ENCODE results near the gene CACYBP. TPM values are rescaled to one million over a fixed set of nuclear protein-coding genes. Genes with fewer than 3 reads are reported as not detected.
A peak's percentile ranks its signal among the peaks of the same experiment; 100 is the strongest.

The CACYBP gene, protein sequence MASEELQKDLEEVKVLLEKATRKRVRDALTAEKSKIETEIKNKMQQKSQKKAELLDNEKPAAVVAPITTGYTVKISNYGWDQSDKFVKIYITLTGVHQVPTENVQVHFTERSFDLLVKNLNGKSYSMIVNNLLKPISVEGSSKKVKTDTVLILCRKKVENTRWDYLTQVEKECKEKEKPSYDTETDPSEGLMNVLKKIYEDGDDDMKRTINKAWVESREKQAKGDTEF
- 107 and 128 TPM in 2 replicates for total RNA-seq
- polyA plus RNA-seq (2012), result 62.9 TPM

DNA sequence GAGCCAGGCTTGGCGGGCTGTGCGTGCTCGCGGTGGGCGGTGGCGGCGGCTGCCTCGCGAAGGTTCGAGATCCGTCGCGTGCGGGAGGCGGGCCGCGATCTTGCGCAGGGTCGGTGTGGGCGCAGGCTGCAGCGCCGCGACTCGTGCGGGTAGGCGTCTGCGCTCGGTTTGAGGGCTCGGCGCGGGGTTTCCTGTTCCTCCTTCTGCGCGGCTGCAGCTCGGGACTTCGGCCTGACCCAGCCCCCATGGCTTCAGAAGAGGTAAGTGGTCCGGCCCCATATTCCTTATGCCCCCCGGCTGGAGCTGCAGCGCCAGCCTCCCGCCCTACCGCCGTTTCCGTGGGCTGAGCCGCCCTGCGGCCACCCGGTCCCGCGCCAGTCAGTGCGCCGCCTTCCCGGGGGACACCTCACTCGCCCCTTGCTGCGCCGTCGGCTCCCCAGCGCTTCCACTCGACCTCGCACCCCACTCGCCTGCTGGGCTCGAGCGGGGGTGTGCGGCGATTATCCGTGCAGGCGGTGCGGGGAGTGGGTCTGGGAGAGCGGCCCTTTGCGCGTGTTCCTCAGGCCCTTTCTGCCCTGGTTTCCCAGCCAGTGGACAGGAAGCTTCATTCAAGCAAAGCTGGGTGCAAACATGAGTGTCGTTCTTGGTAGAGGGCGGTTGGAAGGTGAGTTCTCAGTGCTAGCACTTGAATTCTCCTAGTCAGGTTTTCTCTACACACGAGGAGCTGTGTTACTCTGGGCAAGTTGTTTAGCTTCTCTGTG is at the start of gene CACYBP:
Gene CACYBP (plus strand): TSS at position 12 of the 761 bp plus-strand sequence. CDS start 234 bp downstream, at position 246.
- DNase-seq (ENCODE audit: low read depth), result no peak

DNA sequence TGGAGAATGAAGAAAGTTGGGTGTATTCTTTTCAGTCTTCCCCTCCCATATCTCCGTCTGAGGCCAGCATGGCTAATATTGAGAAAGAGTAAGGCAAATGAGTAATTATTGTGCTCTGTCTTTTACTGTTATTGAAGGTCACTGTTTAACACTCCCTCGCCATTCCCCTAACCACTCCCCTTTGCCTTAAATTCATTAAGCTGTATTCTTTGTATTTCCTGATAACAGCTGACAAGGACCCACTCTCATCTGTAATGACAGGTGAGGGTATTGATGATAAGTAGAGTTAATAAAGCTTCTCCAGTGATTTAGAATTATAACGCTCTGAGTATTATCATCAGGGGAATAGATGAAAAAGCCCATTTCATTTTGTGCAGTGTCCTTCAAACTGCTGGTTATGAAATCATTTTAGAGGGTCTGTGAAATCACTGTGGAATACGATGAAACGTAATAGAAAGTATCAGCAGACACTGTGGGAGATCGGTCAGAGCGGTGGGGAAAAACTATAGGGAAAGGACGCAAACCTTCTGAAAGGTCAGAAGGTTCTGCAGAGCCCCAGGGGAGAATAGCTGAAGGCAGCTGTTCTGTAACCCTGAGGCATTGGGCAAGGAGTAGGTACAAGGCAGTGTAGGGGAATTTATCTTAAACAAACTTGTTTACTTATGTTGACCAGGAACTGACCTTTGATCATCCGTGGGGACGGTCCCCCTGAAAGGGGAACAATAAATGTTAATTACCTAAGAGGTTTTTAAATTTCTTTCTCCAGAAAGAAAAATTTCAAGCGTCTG is 46.3 kb upstream of the CACYBP start:
- no peak for DNase-seq (ENCODE audit: low read depth)

DNA sequence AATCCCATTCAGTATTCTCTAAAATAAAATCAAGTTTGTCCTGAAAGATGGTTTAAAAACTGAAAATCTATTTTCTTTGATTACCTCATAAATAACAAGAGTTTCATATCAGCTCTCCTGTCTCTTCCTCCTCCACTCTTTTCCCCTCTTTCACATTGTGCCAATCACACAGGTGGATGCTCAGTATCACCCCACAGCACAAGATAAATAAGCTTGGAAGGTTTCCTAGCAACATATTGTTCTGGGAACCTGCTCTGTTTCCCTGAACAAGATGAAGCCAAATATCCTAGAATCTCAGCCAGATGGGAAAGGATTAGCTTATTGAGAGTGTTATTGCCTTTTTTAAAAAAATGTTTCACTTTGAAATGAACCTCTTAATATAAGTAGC is 45.7 kb upstream of the CACYBP start:
- no peak for DNase-seq (ENCODE audit: low read depth)

DNA sequence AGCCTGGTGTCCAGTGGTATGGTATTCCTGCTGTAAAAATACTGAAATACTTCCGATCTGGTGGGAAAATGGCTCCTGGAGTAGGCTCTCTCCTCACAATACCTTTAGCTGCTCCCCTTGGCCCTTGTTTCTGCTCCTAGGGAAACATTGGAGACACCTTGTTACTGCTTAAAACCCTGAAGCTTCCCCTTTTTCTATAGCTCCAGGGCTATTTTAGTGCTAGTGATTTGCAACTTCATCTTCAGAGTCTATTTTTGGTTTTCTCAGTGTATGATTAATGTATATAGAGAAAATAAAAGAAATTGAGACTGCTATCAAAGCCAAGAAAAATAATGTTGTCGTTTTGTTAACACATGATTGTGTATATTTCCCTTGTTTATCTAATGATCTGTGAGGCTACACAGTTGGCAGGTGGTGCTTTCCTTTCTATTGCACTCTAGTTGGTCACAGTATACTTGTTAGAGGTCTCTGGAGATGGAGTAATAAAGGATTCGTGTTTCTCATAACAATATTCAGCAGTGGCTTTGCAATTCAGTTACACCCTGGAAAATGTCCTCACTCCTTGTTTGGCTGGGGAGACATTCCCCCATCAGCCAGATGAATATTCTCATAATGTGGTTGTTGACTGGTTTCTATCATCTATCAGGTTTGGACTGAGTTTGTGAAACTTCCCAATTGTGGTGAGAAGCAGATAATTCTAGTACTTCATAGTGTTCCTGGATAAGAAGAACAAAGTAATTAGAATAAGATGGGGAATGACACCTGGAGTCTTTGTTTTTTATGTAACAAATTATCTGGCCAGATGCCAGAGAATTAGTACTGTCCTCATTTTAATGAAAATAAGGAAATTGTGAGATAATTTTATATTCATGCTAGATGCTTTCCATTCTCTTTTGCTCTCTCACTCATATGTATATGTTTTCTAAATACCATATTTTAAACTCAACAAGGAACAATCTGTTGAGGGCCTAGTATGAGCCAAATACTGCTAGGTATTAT is 44.8 kb upstream of the CACYBP start:
- DNase-seq (ENCODE audit: low read depth), result no peak

DNA sequence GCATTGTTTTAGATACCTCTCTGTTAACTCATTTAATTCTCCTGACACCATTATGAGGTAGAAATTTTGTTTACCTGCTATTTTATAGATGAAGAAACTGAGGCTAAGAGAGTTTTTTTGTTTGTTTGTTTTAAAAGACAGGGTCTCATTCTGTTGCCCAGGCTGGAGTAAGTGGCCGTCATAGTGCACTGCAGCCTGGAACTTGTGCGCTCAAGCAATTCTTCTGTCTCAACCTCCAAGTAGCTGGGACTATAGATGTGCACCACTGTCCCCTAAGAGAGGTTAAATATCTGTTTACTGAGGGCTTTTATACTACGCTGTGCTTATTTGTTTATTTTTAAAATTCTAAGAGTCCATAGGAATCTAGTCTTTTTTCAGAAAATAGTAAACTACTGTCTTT is 43.7 kb upstream of the CACYBP start:
- no peak for DNase-seq (ENCODE audit: low read depth)

DNA sequence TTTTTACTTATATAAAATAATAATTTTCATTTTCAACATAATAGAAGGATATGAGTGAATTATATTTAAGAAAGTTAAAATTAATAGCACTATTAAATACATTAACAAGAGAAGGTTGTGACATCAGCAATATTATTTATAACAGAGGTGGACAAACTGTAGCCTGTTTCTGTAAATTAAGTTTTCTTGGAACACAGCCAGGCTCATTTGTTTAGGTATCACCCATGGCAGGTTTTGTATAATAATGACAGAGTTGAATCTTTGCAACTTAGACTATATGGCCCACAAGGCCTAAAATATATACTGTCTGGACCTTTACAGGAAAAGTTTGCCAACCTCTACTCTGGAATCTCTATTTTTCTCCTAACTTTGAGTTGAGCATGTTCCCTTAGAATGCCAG is 42.8 kb upstream of the CACYBP start:
- DNase-seq (ENCODE audit: low read depth), result no peak

DNA sequence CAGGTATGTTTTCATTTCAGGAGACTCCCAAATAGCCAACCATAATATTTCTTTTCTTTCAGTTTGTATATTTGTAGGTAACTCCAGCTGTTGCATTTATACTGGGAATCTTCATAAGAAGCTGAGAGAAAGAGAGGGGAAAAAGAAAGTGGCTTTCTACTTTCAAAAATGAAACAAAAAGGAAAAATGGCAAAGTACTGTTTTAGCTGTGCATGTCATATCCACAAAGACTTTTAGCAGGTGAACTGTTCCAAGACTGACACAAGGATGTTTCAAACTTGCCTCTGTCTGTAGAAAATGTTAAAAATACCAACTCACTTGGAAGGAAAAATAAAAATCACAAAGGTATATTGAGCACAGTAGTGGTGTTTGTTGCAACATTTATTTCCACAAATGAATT is 41.9 kb upstream of the CACYBP start:
- no peak for DNase-seq (ENCODE audit: low read depth)

DNA sequence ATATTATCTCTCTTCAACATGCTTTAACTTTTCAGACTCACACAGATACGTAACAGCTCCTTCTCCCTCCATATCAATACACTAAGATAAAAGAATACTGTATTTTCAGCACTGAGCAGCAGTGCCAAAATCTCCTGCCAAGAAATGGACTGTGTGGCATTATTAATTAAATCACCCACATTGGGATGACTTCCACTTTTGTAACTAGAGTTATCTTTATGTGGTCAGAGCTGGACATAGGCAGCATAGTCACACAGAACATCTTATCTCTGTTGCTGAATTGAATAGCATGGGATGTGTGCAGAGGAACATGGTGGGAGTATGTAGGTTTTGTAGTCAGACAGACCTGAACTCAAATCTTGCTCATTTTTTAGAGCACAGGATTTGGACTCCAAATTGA is 41.4 kb upstream of the CACYBP start:
- DNase-seq (ENCODE audit: low read depth), result no peak

DNA sequence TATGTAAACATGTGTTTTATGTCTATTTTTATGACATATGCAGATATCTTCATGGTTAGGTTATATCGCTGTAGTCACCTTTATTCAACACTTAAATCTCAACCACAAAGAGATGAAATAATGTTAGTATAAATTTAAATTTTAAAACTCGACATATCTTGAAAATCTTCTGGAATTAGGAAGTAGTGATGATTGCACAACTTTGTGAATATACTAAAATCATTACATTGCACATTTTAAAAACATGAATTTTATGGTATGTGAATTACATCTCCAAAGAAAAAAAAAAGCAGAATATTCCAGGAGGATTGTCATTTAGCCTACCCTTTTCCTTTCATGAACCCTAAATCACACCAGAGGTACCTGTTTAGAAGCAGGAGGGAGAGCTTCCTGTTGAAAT is 39.4 kb upstream of the CACYBP start:
- no peak for DNase-seq (ENCODE audit: low read depth)

DNA sequence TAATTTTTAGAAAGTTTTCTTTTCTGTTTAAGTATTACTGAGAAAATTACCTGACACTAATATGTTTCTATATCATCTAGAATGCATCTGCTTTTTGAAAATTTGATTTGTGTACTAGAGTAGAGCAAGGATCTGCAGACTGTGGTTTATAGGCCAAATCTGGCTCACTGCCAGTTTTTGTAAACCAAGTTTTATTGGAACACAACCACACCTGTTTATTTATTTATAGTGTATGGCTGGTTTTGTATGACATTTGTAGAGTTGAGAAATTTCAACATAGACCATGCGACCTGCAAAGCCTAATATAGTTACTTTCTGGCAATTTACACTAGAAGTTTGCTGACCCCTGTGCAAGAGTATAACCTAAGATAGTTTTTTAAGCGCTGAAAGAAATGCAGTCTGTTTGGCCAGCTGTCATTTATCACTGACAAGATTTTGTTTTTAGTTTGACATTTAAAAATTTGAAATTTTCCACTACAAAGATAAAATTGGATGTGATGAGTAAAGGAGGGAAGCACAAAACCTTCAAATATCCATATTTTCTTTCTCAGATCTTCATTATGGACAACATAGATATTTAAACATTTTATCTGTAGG is 36.1 kb upstream of the CACYBP start:
- peak; percentile 66 for DNase-seq (ENCODE audit: low read depth)

DNA sequence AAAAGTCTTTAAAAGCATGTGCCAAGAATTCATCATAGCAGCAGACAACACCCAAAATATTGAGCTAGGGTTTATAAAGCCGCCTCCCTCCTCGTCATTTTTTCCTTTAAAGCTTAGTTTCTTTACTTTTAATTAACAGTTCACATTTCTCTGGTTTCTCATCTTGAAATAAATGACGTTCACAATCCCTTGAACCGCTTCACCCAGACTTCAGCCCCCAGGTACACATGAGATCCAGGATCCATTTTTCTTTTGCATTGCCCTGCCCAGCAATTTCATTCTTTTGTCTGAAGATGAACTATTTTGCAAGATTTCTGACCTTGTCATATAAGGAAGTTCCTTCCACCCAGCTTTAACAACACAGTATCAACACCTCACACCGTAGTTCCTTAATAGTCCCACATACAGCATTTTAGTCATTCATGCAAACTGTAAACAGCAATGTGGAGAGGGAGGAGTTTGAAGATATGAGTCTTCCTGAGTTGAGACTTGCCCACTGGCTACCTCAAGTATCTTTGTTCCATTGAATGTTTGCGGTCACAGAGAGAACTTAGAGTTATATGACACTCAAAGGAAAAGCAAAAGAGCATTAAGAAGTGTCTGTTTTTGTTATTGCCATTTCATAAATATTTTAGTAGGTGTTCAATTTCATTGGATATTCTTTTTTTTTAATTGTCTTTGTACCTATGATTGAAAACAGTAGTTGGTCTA is 35.3 kb upstream of the CACYBP start:
- DNase-seq (ENCODE audit: low read depth), result no peak

DNA sequence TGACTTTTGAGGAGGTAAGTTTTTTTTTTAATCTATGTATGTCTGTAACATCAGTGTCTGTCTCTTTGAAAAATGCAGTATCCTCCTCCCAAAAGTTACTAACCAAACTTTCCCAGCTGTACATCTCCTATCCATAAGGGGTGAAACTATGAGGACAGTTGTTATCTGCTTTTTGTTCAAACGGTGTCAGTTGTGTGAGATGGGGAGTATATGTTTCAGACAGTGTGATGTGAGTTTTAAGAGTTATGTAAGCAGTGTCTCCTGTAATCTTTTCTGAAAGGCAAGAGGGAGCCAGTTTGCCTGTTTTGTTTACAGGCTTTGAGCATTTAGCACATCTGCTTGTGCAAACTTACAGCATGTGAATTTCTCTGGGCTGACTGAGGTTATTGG is 34.8 kb upstream of the CACYBP start:
- DNase-seq (ENCODE audit: low read depth), result no peak

DNA sequence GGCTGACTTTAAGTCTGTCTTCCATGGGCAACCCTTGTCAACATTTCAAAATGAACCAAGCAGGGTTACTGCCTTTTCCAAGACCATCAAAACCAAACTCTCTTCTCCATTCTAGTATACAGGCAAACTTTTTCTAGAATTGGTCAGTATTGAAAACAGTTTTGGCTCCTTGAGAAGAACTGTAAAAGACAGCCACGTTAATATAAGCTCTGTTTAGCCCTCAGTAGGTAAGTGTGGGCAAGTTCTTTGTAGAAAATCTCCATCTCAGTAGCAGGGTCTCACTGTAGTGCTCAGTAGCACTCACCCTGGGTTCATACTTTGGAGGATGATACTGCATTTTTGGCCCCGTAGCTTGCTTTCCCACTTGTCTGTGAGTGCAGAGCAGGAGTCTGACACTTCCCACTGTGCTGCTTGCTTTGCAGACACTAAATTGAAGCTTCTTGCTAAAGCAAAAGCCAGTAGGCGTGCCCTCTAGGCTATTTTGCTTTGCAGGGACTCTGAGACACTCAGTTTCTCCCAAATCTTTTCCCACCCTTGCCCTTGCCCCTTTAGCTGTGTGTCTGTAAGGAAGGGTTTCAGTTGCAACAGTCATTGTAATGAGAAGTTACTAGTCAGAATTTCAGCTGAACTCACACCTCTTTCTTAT is 34.3 kb upstream of the CACYBP start:
- DNase-seq (ENCODE audit: low read depth), result no peak

DNA sequence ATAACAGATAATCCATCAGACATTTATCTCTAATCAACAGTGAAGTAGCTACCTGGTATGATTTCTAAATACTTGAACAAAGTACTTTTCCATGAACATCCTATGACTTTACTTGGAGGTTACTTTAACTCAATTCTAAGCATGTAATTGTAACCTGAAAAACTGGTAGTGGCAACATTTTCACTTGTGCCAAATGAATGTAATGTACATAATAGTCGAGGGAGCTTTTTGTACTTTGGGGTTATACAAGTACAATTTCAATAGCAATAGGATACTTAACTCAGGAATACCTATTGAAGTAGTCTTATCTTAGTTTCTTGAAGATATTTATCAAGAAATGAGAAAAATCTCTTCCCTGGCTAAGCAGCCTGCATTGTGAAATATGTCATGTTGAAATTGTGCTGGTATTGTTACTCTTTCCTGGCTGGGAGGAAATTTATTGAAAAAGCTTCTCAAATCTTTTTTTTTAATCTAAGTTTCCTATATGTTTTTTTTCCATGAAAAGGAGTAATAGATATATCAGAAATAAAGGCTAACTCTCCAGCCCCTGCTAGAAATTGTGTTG is 33.7 kb upstream of the CACYBP start:
- no peak for DNase-seq (ENCODE audit: low read depth)

DNA sequence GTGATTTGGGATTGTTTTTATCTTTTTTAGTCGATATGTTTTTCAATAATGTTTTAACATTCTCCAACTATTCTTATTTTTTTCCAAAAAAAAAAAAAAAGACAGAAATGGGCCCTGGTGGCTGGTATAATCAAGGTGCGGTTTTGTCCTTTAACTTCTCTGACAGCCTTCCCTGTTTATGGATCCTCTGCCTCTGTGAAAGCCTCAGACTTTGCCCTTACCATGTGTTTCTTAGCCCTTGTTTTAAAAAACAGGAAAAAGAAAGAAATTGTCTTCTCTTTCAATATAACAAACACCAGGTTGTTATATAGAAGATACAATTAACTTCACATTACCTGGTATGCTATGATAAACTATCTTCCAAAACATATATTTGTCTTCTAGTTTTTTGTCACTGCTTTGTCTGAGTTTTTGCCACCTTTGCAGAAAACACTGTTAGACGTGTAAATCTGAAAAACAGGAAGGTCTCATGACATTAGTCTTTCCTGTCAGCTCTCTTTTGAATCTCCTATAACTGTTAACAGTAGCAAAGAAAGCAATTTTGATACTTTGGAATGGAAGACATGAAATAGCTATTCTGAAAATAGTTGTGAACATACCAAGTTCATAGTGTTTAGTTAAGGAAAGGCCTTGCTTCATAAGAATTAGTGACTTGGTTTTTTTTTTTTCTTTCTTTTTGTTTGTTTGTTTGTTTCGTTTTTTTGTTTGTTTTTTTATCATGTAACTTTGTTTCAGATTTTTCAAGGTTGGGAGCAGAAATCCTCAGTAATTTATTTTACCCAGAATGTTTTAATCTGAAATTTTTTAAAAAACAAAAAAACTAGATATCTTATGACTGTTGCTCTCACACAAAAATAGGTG is 31.7 kb upstream of the CACYBP start:
- DNase-seq (ENCODE audit: low read depth), result no peak

DNA sequence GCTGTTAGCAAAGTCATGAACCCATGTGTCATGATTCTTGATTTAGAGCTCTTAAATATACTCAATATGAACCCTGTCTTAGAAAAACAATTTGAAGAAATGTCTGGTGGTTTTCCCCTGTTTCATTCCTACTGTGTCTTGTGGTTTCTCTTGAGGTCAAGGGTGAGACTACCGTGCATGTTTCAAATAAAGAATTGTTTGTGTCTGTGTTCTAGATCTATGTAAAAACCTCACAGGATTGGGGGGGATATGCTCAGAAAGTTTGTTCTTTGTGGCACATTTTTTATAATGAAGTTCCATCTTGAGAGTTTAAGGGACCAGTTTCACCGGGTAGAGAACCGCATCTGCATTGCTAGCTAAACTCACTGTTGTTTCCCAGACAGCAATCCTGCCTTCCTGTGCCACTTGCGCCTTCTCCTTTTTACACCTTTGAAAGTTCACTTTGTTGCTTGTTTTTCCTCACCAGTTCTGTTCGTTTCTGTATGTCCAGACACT is 30.9 kb upstream of the CACYBP start:
- DNase-seq (ENCODE audit: low read depth), result peak; percentile 84

DNA sequence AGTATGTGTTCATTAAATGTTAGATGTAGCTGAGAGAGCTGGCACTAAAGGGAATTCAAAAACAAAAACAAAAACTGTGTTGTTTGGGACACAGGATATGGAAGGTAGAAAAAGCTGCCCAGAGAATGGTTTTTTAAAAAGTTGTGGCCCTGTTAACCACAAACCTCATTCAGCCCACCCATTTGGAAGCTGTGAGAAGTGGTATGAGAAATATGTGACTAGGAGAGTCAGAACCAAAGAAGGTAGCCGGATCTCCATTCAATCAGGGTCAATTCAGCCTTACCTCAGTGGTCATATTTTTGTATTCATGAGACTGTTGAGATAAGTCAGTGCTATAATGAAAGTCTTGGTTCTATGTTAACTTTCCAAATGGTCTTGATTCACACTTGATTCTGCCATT is 29.8 kb upstream of the CACYBP start:
- peak; percentile 41 for DNase-seq (ENCODE audit: low read depth)

DNA sequence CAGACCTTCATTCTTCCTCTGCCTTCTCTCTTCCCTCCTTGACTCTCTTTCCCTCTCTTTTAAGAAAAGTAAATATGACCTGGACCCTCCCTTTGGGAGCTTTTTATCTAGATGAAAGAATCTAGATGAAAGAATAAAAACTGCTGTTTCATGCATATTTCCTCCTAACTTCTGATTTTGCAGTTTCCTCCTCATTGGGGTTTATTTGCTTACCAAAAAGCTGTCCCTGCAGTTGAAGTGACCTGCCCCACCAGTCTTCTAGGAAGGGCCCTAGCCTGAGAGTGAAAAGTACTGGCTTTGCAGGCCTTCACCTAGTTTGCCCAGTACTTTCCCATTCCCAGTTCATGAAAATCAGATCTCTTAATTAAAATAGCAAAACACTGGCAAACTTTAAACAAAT is 28.3 kb upstream of the CACYBP start:
- DNase-seq (ENCODE audit: low read depth), result no peak
